Vagina (tissue), 2 donors: ENCODE data around the gene MRFAP1L1.

Experiments used
- POLR2A ChIP-seq, 2 donors: fragments of 450-650 bp; IDR thresholded peaks; one replicate each; pipeline ENCODE4 v1.6.1; 2017; ENCODE audit warnings: antibody characterized with exemption in 2 of 2, mild to moderate bottlenecking in 2 of 2, moderate library complexity in 2 of 2
- POLR2AphosphoS5 ChIP-seq, 2 donors: sonication (generic); formaldehyde crosslinking; IDR thresholded peaks; one replicate each; pipeline ENCODE4 v1.9.0; 2017; ENCODE audit warnings: antibody characterized with exemption in 2 of 2, mild to moderate bottlenecking in 2 of 2, low read depth in 1 of 2; ENCODE audit not compliant: insufficient read depth in 1 of 2
- TF ChIP-seq, protein P1 (sequence below), 3 experiments: fragments of 450-650 bp in 2 of 3; fragments of 200-600 bp in 1 of 3; sonication (generic) in 1 of 3; IDR thresholded peaks; one replicate each; pipeline ENCODE4 v1.5.1; 2017 to 2019; ENCODE audit warnings: antibody characterized with exemption in 3 of 3, mild to moderate bottlenecking in 2 of 3, moderate library complexity in 2 of 3

DNA sequence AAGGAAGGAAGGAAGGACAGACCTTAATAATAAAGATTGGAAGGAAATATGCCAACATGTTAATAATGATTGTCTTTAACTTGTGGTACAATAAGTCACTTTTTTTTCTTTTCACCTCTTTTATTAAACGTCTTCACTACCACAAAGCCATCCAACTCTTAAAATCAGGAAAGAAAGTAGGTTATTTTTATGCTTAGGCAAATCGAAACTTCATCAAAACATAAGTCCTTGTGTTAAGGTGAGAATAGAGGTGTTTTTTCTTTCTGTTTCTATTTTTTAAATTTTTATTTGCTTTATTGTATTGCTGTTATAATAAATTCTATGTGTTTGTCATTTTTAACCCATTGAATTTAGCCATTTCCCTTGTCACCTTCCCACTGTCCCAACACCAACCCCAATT, 32.8 kb upstream of the MRFAP1L1 start:
- no peak for TF ChIP-seq POLR2A (IDR thresholded peaks at IDR 0.05)
- TF ChIP-seq POLR2AphosphoS5 (IDR thresholded peaks at IDR 0.05; ENCODE audit: insufficient read depth in 1 of 2, low read depth in 1 of 2), result no peak
- TF ChIP-seq, protein P1, sequence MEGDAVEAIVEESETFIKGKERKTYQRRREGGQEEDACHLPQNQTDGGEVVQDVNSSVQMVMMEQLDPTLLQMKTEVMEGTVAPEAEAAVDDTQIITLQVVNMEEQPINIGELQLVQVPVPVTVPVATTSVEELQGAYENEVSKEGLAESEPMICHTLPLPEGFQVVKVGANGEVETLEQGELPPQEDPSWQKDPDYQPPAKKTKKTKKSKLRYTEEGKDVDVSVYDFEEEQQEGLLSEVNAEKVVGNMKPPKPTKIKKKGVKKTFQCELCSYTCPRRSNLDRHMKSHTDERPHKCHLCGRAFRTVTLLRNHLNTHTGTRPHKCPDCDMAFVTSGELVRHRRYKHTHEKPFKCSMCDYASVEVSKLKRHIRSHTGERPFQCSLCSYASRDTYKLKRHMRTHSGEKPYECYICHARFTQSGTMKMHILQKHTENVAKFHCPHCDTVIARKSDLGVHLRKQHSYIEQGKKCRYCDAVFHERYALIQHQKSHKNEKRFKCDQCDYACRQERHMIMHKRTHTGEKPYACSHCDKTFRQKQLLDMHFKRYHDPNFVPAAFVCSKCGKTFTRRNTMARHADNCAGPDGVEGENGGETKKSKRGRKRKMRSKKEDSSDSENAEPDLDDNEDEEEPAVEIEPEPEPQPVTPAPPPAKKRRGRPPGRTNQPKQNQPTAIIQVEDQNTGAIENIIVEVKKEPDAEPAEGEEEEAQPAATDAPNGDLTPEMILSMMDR (IDR thresholded peaks at IDR 0.05), result no peak
